Transverse colon (tissue), 4 donors: Measurements from ENCODE around the gene ABO.

Source experiments
- CTCF ChIP-seq, 5 experiments: fragments of 200-600 bp in 3 of 5; fragments of 450-650 bp in 2 of 5; sonication (generic) in 3 of 5; IDR thresholded peaks; 1 replicate in 2 of 5; 2 replicates in 3 of 5; pipeline ENCODE4 v1.5.1; 2016 to 2017; ENCODE audit warnings: antibody characterized with exemption in 5 of 5, inconsistent platforms in 3 of 5, mild to moderate bottlenecking in 2 of 5, moderate library complexity in 1 of 5
- POLR2A ChIP-seq: fragments of 450-650 bp; IDR thresholded peaks from one replicate; pipeline ENCODE4 v1.6.1; 2016; ENCODE audit warnings: antibody characterized with exemption, mild to moderate bottlenecking, moderate library complexity
- POLR2AphosphoS5 ChIP-seq, 3 donors: sonication (generic); formaldehyde crosslinking; IDR thresholded peaks; one replicate each; pipeline ENCODE4 v1.6.1; 2016; ENCODE audit warnings: antibody characterized with exemption in 3 of 3

GRCh38 chr9:133250741-133251170, 24.2 kb downstream of the ABO start:
- TF ChIP-seq POLR2AphosphoS5 (IDR thresholded peaks at IDR 0.05): peak in 2 of 3 donors; percentile 11 to 43
- peak; percentile 15 for TF ChIP-seq POLR2A
- no peak for TF ChIP-seq CTCF (IDR thresholded peaks at IDR 0.05)
